Measurements from ENCODE around the gene CPNE2.

Gene CPNE2

DNA sequence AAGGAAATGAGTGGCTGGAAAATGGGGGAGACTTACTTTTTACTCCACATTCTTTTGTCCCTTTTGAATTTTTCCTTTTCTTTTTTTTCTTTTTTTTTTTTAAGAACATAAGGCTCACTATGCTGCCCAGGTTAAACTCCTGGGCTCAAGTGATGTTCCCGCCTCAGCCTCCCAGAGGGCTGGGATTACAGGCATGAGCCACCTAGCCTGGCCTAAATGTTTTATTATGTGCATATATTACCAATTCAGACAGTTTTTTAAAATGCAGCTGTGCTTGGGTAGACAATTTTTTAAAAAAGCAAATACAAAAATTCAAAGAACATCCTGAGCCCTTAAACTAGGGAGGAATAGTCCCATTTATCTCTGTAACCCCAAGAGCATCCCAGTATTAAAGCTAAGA, 65.2 kb downstream of the CPNE2 start:
- no peak for DNase-seq (ENCODE audit: extremely low read depth, low read depth)
- H3K4me3 ChIP-seq (replicated peaks; ENCODE audit: low read depth, low read length), result no peak overlapping the region
- TF ChIP-seq, protein P1, sequence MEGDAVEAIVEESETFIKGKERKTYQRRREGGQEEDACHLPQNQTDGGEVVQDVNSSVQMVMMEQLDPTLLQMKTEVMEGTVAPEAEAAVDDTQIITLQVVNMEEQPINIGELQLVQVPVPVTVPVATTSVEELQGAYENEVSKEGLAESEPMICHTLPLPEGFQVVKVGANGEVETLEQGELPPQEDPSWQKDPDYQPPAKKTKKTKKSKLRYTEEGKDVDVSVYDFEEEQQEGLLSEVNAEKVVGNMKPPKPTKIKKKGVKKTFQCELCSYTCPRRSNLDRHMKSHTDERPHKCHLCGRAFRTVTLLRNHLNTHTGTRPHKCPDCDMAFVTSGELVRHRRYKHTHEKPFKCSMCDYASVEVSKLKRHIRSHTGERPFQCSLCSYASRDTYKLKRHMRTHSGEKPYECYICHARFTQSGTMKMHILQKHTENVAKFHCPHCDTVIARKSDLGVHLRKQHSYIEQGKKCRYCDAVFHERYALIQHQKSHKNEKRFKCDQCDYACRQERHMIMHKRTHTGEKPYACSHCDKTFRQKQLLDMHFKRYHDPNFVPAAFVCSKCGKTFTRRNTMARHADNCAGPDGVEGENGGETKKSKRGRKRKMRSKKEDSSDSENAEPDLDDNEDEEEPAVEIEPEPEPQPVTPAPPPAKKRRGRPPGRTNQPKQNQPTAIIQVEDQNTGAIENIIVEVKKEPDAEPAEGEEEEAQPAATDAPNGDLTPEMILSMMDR (IDR thresholded peaks at IDR 0.05; ENCODE audit: low read depth, low read length, missing control alignments), result no peak

GRCh38 chr16:57159447-57159846, 67.1 kb downstream of the CPNE2 start:
- DNase-seq (ENCODE audit: extremely low read depth, low read depth), result no peak
- TF ChIP-seq, protein P1 (IDR thresholded peaks at IDR 0.05; ENCODE audit: low read depth, low read length, missing control alignments), result no peak
- no peak overlapping the region for H3K4me3 ChIP-seq (replicated peaks; ENCODE audit: low read depth, low read length)

GRCh38 chr16:57163842-57164241, 71.5 kb downstream of the CPNE2 start:
- TF ChIP-seq, protein P1 (IDR thresholded peaks at IDR 0.05; ENCODE audit: low read depth, low read length, missing control alignments), result no peak
- DNase-seq (ENCODE audit: extremely low read depth, low read depth), result no peak
- H3K4me3 ChIP-seq (replicated peaks; ENCODE audit: low read depth, low read length), result no peak overlapping the region

DNA sequence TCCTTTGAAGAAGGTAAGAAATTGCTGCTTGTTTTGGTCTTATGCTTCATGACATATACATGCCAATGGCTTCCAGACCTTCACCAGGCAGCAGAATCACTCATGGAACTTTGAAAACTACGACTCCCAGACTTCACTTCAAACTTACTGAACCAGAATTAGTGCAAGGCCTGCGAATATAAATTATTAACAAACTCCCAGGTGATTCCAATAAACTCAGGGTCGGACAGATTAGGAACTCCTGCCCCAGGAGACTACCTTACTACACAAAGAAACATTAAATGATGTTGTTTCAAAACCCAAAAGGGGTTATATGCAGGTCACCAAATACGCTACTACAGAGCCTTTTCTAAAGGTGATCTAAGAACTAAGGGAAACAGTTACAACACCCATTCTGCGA, 73.1 kb downstream of the CPNE2 start:
- no peak for DNase-seq (ENCODE audit: extremely low read depth, low read depth)
- TF ChIP-seq, protein P1 (IDR thresholded peaks at IDR 0.05; ENCODE audit: low read depth, low read length, missing control alignments), result no peak
- no peak overlapping the region for H3K4me3 ChIP-seq (replicated peaks; ENCODE audit: low read depth, low read length)

GRCh38 chr16:57165938-57166337, 73.6 kb downstream of the CPNE2 start:
- no peak for DNase-seq (ENCODE audit: extremely low read depth, low read depth)
- H3K4me3 ChIP-seq (replicated peaks; ENCODE audit: low read depth, low read length), result no peak overlapping the region
- TF ChIP-seq, protein P1 (IDR thresholded peaks at IDR 0.05; ENCODE audit: low read depth, low read length, missing control alignments), result no peak

GRCh38 chr16:57166451-57166850, 74.1 kb downstream of the CPNE2 start:
- TF ChIP-seq, protein P1 (IDR thresholded peaks at IDR 0.05; ENCODE audit: low read depth, low read length, missing control alignments), result no peak
- DNase-seq (ENCODE audit: extremely low read depth, low read depth), result no peak
- H3K4me3 ChIP-seq (replicated peaks; ENCODE audit: low read depth, low read length), result no peak overlapping the region

DNA sequence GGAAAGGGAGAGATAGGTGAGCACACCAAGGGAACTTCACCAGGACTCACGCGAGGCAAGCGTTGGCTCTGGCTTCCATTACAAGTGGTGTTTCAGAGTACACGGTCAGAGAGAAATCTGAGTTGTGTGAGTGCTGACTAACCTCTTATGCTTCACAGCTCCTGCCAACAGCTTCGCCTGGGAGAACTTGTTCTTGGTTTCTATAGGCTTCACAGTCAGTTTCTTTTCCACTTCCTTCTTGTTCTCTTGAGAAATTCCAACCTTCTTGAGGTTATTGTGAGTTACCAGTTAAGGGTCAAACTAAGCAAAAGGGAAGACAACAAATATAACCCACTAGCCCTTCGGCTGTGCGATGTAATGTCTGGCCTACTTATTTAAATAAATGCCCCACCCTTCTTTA, 74.6 kb downstream of the CPNE2 start:
- DNase-seq (ENCODE audit: extremely low read depth, low read depth), result no peak
- no peak overlapping the region for H3K4me3 ChIP-seq (replicated peaks; ENCODE audit: low read depth, low read length)
- TF ChIP-seq, protein P1 (IDR thresholded peaks at IDR 0.05; ENCODE audit: low read depth, low read length, missing control alignments), result no peak

All from HFF-Myc (cell line).